Astrocyte of the spinal cord (primary cell): ENCODE measurements around the gene TPSB2.
"Not testable (repeated sequence)": the region's sequence is repeated elsewhere in the genome, so short reads cannot be mapped to it uniquely, and the experiment has no call there.

ENCODE experiments used
- DNase-seq: peaks from one replicate; pipeline ENCODE4 v3.0.0; 2011; ENCODE audit warnings: low read depth, low spot score
- H3K4me3 ChIP-seq: 2 replicates; pipeline ENCODE4 v1.5.1; 2011; ENCODE audit warnings: low read depth, mild to moderate bottlenecking, low read length, moderate library complexity
- CTCF ChIP-seq: IDR thresholded peaks from 2 replicates; pipeline ENCODE4 v1.5.1; 2012; ENCODE audit warnings: low read depth, mild to moderate bottlenecking, low read length, inconsistent platforms
- in situ Hi-C: cut with HindIII; loops from 2 replicates; pipeline ENCODE4 v1.10.0; 2017; ENCODE audit warnings: low sequenced_read_pairs

TPSB2 gene

GRCh38 chr16:1230084-1230470 is at the start of gene TPSB2:
Gene TPSB2, minus strand, starts transcription at chr16:1230184. Its CDS starts 233 bp downstream, at chr16:1229951.
- H3K4me3 ChIP-seq, DNase-seq, in situ Hi-C loops: not testable (repeated sequence)

- DNase-seq, result no peak
- no peak overlapping the region for H3K4me3 ChIP-seq
- in situ Hi-C loops, result no loop called here
- TF ChIP-seq CTCF, result no peak
These were observed 49.3 kb upstream of the TPSB2 start for GRCh38 chr16:1279081-1279944.

- TF ChIP-seq CTCF, result no peak
- in situ Hi-C loops, result no loop called here
- no peak overlapping the region for H3K4me3 ChIP-seq
- no peak for DNase-seq
These were observed 48.5 kb upstream of the TPSB2 start for GRCh38 chr16:1278477-1278876.

GRCh38 chr16:1277617-1278282 is 47.8 kb upstream of the TPSB2 start:
- in situ Hi-C loops, result no loop called here
- DNase-seq, result no peak
- H3K4me3 ChIP-seq, result no peak overlapping the region
- TF ChIP-seq CTCF, result no peak

- in situ Hi-C loops, result no loop called here
- no peak for TF ChIP-seq CTCF
- DNase-seq, result no peak
- H3K4me3 ChIP-seq, result no peak overlapping the region
These were observed 47.2 kb upstream of the TPSB2 start for GRCh38 chr16:1277151-1277598.

- TF ChIP-seq CTCF, result no peak
- H3K4me3 ChIP-seq, result no peak overlapping the region
- in situ Hi-C loops, result no loop called here
- no peak for DNase-seq
These were observed 46.5 kb upstream of the TPSB2 start for GRCh38 chr16:1276580-1276878.
